Measurements from ENCODE around the gene LACRT.
"Not testable (repeated sequence)": the region's sequence is repeated elsewhere in the genome, so short reads cannot be mapped to it uniquely, and the experiment has no call there.

The LACRT gene

DNA sequence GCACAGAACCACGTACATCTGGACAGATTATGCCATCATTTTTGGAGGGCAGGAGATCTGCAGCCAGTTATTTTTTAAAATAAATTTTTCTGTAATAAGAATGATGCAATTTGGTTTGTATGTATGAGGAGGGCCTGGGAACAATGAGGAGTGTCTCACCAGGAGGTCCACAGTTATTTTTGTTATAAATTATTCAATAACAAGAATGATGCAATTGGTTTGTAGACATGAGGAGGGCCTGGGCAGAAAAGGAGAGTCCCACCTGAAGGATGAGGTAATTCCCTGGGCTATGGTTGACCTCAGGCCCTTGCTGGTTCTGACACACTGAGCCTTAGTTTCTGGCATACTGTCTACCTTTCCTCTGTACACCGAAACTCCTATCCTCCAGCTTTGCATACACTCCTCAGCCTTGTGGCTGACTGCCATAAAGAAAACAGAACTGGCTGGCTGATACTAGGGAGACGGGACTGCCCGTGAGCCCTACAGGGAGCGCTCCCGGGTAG lies 22.5 kb upstream of the LACRT start:
- Mint-ChIP-seq H3K9me3 (no peaks in the 10 kb centered on the region), H3K27ac (no peak overlapping the region), H3K4me1 (ENCODE audit: low read depth in 2 of 2) (peaks cover 0 to 2% of the 10 kb centered on the region in 2 donors), H3K4me3 (no peak overlapping the region), H3K36me3 (ENCODE audit: insufficient read depth) (no peaks in the 10 kb centered on the region), H3K27me3 (peaks cover 26 to 69% of the 10 kb centered on the region in 2 donors)
- DNase-seq: no peak
- ATAC-seq (replicated peaks): no peak

DNA sequence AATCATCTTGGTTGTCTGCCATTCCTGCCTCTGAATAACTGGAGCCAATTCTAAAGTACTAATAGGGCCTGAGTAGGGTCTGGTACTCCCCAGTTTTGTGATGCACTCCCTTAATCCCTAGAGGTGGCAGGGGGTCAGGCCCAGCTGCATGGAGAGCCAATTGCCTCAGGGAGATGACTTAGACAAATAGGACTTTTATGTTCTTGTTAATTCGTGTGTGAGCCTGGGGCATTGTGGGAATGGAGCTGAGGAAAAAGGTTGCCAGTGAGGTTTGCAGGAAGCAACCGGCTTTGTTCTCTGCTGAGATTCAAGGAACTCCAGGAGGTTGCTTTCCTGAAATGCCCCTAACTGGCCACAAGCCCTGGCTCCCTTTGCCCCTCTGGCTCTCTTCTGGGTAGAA lies 20.2 kb upstream of the LACRT start:
- H3K4me3 Mint-ChIP-seq: no peak overlapping the region
- no peaks in the 10 kb centered on the region for H3K36me3 Mint-ChIP-seq (ENCODE audit: insufficient read depth)
- peaks cover 19 to 50% of the 10 kb centered on the region in 2 donors for H3K27me3 Mint-ChIP-seq
- DNase-seq (no peak), ATAC-seq (replicated peaks) (no peak)
- no peak overlapping the region for H3K27ac Mint-ChIP-seq
- H3K9me3 Mint-ChIP-seq: no peaks in the 10 kb centered on the region
- peaks cover 0 to 2% of the 10 kb centered on the region in 2 donors for H3K4me1 Mint-ChIP-seq (ENCODE audit: low read depth in 2 of 2)

DNA sequence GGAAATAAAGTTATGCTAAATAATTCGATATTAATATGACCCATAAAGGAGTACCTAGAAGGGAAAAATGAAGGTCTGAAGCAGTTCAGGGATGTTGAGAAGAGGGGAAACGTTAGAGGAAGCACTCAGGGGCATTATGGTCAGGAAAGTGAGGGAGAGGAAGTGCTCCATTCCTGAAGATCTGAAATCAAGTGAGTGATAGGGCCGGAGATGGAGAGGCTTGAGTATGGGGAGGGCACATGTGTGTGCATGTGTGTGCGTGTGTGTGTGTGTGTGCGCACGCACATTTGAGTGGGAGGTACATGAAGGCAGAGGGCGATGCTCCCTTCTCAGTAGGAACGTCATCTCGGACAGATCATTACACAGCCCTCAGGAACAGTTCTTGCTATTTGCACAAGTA lies 18.3 kb upstream of the LACRT start:
- no peaks in the 10 kb centered on the region for H3K9me3 Mint-ChIP-seq
- no peak for ATAC-seq (replicated peaks)
- H3K27me3 Mint-ChIP-seq: peaks cover 12 to 32% of the 10 kb centered on the region in 2 donors
- H3K36me3 Mint-ChIP-seq (ENCODE audit: insufficient read depth): no peaks in the 10 kb centered on the region
- no peak overlapping the region for H3K27ac Mint-ChIP-seq
- H3K4me3 Mint-ChIP-seq: no peak overlapping the region
- DNase-seq: no peak
- H3K4me1 Mint-ChIP-seq (ENCODE audit: low read depth in 2 of 2): no peaks in the 10 kb centered on the region

DNA sequence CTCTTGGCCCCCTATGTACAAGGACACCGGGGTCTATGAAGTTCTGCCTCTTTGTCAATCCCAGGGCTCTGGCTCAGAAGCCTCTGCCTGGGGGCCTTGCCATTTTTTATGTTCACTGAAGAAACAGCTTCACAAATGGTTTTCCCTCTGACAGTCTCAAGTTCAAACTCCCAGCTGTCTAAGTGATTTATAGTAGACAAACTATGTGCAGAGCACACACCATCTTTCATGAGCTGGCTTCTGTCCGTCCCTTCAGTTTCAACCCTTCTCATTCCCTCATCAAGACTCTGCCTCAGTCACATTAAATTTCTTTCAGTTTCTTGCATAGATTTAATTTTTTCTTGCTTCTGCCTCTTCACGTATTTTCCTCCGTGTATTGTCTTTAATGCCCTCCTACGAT lies 16.2 kb upstream of the LACRT start:
- H3K9me3 Mint-ChIP-seq: no peaks in the 10 kb centered on the region
- H3K4me3 Mint-ChIP-seq: no peak overlapping the region
- H3K27me3 Mint-ChIP-seq: peaks cover 33 to 36% of the 10 kb centered on the region in 2 donors
- H3K27ac Mint-ChIP-seq: no peak overlapping the region
- ATAC-seq (replicated peaks) (no peak), DNase-seq (no peak)
- no peaks in the 10 kb centered on the region for H3K36me3 Mint-ChIP-seq (ENCODE audit: insufficient read depth)
- no peaks in the 10 kb centered on the region for H3K4me1 Mint-ChIP-seq (ENCODE audit: low read depth in 2 of 2)

DNA sequence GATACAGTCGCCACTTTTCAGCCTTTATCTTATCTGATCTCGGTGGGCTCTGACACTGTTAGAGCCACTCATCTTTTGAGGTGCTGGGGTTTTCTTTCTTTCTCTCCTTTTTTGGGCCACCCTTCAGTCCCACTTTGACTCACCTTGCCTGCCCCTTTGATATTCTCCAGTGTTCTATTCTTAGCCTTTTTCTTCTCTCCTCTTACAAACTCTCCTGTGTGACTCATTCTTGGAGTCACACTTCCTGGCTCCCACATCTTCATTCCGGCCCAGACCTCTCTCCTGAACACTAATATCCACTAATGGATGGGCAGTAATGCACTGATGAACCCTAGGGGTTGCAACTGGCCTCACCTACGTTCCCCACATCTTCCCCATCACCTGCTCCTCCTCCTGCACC lies 15.7 kb upstream of the LACRT start:
- Mint-ChIP-seq H3K27ac (no peak overlapping the region), H3K4me1 (ENCODE audit: low read depth in 2 of 2) (no peaks in the 10 kb centered on the region), H3K27me3 (peaks cover 38 to 40% of the 10 kb centered on the region in 2 donors), H3K4me3 (no peak overlapping the region), H3K9me3 (no peaks in the 10 kb centered on the region), H3K36me3 (ENCODE audit: insufficient read depth) (no peaks in the 10 kb centered on the region)
- DNase-seq (no peak), ATAC-seq (replicated peaks) (no peak)

DNA sequence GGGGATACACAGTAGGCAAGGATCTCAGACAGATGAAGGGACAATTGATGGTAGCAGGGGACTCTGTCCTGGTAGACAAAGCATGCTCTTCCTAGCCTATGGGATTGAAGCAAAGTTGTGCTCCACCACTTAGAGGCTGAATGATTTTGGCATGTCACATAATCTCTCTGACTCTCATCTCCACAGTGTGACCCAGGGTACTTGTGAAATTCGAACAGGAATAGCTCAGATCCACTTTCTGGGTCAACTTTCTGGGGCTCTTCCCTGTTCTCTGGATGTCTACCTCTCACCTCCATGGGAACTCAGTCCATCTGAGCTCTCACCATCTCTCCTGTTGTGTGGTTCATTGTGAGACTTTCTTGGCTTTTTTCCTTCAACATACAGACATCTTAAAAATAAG lies 15.1 kb upstream of the LACRT start:
- peaks cover 42 to 44% of the 10 kb centered on the region in 2 donors for H3K27me3 Mint-ChIP-seq

DNA sequence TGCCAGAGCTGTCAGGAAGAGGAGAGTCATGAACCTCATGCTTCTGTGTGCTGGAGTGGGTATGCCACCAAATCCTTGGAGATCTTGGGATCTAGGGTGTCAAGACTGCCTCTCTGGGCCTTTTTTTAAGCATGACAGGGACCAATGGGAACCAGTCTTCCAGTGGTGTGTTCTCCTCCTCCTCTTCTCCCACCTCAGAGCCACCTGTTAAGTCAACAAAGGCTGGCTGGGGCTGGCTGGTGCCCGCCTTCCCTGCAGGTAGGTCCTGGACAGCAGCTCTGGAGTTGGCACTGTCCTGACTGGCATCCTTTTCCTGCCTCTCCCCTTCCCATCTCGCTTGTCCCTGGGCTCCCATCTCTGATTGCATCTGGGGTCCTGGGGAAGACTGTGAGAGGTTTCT lies 13.6 kb upstream of the LACRT start, which contains the start of gene DCD:
DCD (minus strand) TSS at position 101 of the 400 bp plus-strand sequence; CDS start at position 39, 62 bp downstream.
- DNase-seq: no peak
- Mint-ChIP-seq H3K9me3 (no peaks in the 10 kb centered on the region), H3K27ac (no peak within 1 kb of the TSS), H3K27me3 (peaks cover 50 to 58% of the 10 kb centered on the region in 2 donors), H3K4me1 (ENCODE audit: low read depth in 2 of 2) (no peaks in the 10 kb centered on the region), H3K36me3 (ENCODE audit: insufficient read depth) (no peaks in the 10 kb centered on the region), H3K4me3 (no peak within 1 kb of the TSS)
- ATAC-seq (replicated peaks): no peak

More for the DNA sequence above, 15.1 kb upstream of the LACRT start:
- Mint-ChIP-seq H3K27ac (no peak overlapping the region), H3K36me3 (ENCODE audit: insufficient read depth) (no peaks in the 10 kb centered on the region), H3K4me1 (ENCODE audit: low read depth in 2 of 2) (no peaks in the 10 kb centered on the region), H3K4me3 (no peak overlapping the region), H3K9me3 (no peaks in the 10 kb centered on the region)
- no peak for DNase-seq
- ATAC-seq (replicated peaks): no peak

DNA sequence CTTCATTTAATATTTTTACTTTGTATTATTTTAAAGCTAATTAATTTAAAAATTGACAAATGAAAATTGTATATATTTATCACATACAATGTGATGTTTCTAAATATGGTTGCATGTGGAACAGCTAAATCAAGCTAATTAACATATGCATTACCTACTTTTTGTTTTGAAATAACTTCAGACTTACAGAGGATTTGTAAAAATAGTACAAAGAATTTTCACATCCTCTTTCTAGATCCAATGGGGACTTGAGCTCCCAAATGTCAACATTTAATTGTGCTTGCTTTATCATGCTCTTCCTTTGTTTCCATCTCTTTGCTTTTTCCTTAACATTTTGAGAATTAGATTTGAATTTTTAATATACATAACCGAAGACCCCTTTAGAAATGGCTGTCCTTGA lies 6.9 kb upstream of the LACRT start:
- ATAC-seq (replicated peaks): no peak
- DNase-seq: no peak
- H3K27ac Mint-ChIP-seq: no peak overlapping the region
- H3K27me3 Mint-ChIP-seq: peaks cover 38 to 47% of the 10 kb centered on the region in 2 donors
- no peak overlapping the region for H3K4me3 Mint-ChIP-seq
- H3K9me3 Mint-ChIP-seq: no peaks in the 10 kb centered on the region
- H3K36me3 Mint-ChIP-seq (ENCODE audit: insufficient read depth): peaks cover 4% of the 10 kb centered on the region
- no peaks in the 10 kb centered on the region for H3K4me1 Mint-ChIP-seq (ENCODE audit: low read depth in 2 of 2)

DNA sequence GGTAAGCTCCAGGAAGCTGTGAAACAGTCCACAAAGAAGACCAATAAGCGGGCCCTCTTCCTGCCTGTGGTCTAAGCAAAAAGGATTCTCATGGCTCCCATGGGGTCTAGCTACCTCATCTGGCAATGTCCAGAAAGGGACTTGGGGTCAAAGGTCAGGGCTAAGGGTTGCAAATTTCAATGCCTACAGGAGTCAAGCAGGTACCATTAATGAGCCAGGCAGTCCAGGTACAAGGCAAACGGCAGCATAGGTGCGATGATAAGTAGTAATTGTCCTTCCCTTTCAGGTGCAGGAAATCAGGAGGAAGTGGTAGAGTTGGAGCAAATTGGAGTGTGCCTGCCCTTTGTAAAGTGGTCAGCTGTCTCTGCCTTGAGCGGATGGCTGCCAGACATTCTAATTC lies 6.4 kb upstream of the LACRT start:
- H3K4me1 Mint-ChIP-seq (ENCODE audit: low read depth in 2 of 2): no peaks in the 10 kb centered on the region
- H3K27me3 Mint-ChIP-seq: peaks cover 34 to 47% of the 10 kb centered on the region in 2 donors
- H3K9me3 Mint-ChIP-seq: no peaks in the 10 kb centered on the region
- no peak overlapping the region for H3K4me3 Mint-ChIP-seq
- DNase-seq: no peak
- ATAC-seq (replicated peaks): no peak
- peaks cover 4% of the 10 kb centered on the region for H3K36me3 Mint-ChIP-seq (ENCODE audit: insufficient read depth)
- no peak overlapping the region for H3K27ac Mint-ChIP-seq

DNA sequence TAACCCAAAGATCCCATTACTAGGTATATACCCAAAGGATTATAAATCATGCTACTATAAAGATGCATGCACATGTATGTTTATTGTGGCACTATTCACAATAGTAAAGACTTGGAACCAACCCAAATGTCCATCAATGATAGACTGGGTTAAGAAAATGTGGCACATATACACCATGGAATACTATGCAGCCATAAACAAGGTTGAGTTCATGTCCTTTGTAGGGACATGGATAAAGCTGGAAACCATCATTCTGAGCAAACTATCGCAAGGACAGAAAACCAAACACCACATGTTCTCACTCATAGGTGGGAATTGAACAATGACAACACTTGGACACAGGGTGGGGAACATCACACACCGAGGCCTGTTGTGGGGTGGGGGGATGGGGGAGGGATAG lies 4.4 kb upstream of the LACRT start:
- not testable (repeated sequence) for H3K36me3 Mint-ChIP-seq (ENCODE audit: insufficient read depth); H3K4me3 Mint-ChIP-seq; DNase-seq; H3K9me3 Mint-ChIP-seq; H3K4me1 Mint-ChIP-seq (ENCODE audit: low read depth in 2 of 2); ATAC-seq (replicated peaks); H3K27ac Mint-ChIP-seq
- H3K27me3 Mint-ChIP-seq: peaks cover 26 to 42% of the 10 kb centered on the region in 2 donors

DNA sequence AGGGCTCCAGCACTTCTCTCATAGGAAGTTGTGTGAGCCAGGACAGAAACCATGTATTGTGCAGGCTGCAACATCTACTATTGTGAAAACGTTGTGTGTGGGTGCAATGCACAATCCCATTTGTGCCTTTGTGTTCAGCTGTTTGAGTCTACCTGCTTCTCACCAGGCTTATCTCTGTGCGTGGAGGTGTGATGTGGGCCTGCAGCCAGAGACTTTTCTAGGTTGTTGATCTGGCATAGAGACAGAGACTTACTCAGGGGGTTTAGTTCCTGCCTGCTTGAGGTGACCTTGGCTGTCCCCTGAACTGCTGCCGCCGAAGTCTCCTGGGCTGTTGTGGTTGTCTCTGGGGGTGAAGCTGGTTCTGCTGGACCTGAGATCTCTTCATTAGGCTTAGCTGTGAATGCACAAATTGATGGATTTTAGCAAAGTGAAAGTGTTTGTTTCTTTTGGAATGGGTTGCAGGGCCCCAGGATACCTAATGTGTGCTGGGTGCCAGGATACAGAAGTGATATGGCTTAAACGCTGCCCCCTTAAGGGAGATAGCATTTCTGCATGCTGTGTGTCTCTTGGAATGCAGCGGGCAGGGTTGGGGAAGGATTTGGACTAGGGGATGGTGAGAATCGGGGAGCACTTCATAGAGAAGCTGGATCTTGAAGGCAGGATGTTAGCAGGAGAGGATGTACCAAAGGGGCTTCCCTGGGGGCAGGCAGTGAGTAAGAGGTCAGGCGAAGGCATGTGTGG lies 2.5 kb downstream of the LACRT start:
- no peak overlapping the region for H3K4me3 Mint-ChIP-seq
- no peak overlapping the region for H3K27ac Mint-ChIP-seq
- peaks cover 68 to 91% of the 10 kb centered on the region in 2 donors for H3K27me3 Mint-ChIP-seq
- H3K4me1 Mint-ChIP-seq (ENCODE audit: low read depth in 2 of 2): peaks cover 0 to 4% of the 10 kb centered on the region in 2 donors
- DNase-seq (no peak), ATAC-seq (replicated peaks) (no peak)
- H3K9me3 Mint-ChIP-seq: peaks cover 3 to 6% of the 10 kb centered on the region in 2 donors
- peaks cover 1% of the 10 kb centered on the region for H3K36me3 Mint-ChIP-seq (ENCODE audit: insufficient read depth)

DNA sequence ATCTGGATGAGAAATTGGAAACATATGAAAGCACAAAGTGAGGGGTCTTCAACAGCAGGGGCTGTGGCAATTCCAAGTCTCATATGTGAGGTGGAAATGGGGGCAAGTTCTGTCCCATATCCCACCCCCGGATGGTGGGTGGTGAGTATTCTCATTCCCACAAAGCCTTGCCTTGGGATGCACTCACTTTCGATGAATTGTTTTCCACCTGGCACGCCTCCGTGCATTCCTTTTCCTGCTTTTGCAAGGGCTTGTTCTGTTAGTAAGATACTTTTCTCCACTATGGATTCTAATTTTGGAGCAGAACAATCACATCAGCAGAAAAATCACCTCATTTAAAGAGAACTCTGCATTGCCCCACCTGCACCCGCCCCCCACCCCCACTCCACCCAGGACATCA lies 3.1 kb downstream of the LACRT start:
- Mint-ChIP-seq H3K4me3 (no peak overlapping the region), H3K9me3 (peaks cover 3 to 6% of the 10 kb centered on the region in 2 donors), H3K36me3 (ENCODE audit: insufficient read depth) (no peaks in the 10 kb centered on the region), H3K27ac (no peak overlapping the region), H3K4me1 (ENCODE audit: low read depth in 2 of 2) (peaks cover 0 to 4% of the 10 kb centered on the region in 2 donors), H3K27me3 (peaks cover 74 to 91% of the 10 kb centered on the region in 2 donors)
- ATAC-seq (replicated peaks): no peak
- no peak for DNase-seq

DNA sequence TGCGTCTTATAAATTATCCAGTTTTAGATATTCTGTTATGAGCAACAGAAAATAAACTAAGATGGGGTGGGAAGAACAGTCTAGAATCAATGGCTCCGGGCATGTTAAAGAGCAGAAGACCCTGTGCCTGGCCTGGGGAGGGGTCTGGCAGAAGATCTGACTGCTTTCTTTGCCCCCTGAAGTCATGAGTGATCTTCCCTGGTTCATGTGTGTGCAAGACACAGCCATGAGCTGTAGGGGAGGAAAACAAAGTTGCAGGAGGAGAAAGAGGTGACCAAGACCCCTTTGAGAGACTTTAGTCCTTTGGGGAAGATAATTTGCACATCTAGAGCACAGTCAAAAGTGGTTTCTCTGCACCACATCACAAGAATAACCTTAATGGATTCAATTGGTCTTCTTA lies 4.8 kb downstream of the LACRT start:
- Mint-ChIP-seq H3K4me1 (ENCODE audit: low read depth in 2 of 2) (peaks cover 0 to 4% of the 10 kb centered on the region in 2 donors), H3K4me3 (no peak overlapping the region), H3K27me3 (peaks cover 83 to 96% of the 10 kb centered on the region in 2 donors), H3K9me3 (peaks cover 3 to 6% of the 10 kb centered on the region in 2 donors), H3K36me3 (ENCODE audit: insufficient read depth) (no peaks in the 10 kb centered on the region), H3K27ac (no peak overlapping the region)
- ATAC-seq (replicated peaks): no peak
- DNase-seq: no peak

DNA sequence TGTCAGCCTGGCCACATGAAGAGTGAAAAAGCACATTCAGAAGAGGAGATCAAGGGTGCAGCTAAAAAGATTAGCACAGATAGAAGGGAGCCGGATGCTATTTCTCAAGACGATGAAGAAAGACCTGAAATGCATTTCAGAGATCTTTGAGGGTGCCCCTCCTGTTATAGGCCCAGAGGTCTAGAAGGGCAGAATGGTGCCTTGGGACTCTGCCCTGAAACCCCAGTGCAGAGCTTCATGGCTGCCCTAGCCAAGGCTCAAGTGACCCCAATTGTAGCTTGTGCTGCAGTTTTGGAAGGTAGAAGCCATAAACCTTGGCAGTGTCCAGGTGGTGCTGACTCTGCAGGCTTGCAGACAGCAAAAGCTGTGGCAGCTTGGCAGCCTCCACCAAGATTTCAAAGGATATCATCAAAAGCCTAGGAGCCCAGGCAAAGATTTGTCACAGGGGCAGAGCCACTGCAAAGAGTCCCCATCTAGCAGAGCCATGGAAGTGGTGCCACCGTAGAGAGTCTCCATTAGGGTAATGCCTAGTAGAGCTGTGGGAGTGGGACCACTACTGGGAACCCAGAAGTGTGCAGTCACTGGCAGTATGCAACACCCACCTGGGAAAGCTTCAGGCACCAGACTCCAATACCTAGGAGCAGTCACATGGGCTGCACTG lies 6.4 kb downstream of the LACRT start:
- no peak overlapping the region for H3K27ac Mint-ChIP-seq
- ATAC-seq (replicated peaks): no peak
- DNase-seq: no peak
- no peak overlapping the region for H3K4me3 Mint-ChIP-seq
- H3K4me1 Mint-ChIP-seq (ENCODE audit: low read depth in 2 of 2): peaks cover 0 to 4% of the 10 kb centered on the region in 2 donors
- no peaks in the 10 kb centered on the region for H3K36me3 Mint-ChIP-seq (ENCODE audit: insufficient read depth)
- H3K9me3 Mint-ChIP-seq: peaks cover 3 to 6% of the 10 kb centered on the region in 2 donors
- H3K27me3 Mint-ChIP-seq: peaks cover 85 to 96% of the 10 kb centered on the region in 2 donors
